Fibroblast of peridontal ligament (primary cell): ENCODE measurements around the gene DNAJC11.
"Not testable (repeated sequence)": the region's sequence is repeated elsewhere in the genome, so short reads cannot be mapped to it uniquely, and the experiment has no call there.

ENCODE experiments used
- DNase-seq: peaks from one replicate; pipeline ENCODE4 v3.0.0-alpha.2; 2010; ENCODE audit errors: extremely low read depth

The DNAJC11 gene

GRCh38 chr1:6652986-6653385, 48.6 kb downstream of the DNAJC11 start:
- DNase-seq: no peak

GRCh38 chr1:6651909-6652308, 49.7 kb downstream of the DNAJC11 start:
- no peak for DNase-seq

- DNase-seq: no peak
Measured at GRCh38 chr1:6648556-6648955, 53.1 kb downstream of the DNAJC11 start.

GRCh38 chr1:6646499-6647148, 55.0 kb downstream of the DNAJC11 start:
- DNase-seq: peak; percentile 69

- no peak for DNase-seq
Measured at GRCh38 chr1:6645018-6645417, 56.6 kb downstream of the DNAJC11 start.

- not testable (repeated sequence) for DNase-seq
Measured at GRCh38 chr1:6640867-6641266, 60.7 kb downstream of the DNAJC11 start.

GRCh38 chr1:6638226-6638625, 63.4 kb downstream of the DNAJC11 start:
- peak; percentile 91 for DNase-seq

GRCh38 chr1:6637770-6638169, 63.8 kb downstream of the DNAJC11 start:
- no peak for DNase-seq

- not testable (repeated sequence) for DNase-seq
Measured at GRCh38 chr1:6636778-6637177, 64.8 kb downstream of the DNAJC11 start.

- DNase-seq: peak; percentile 38
Measured at GRCh38 chr1:6635910-6636760, 65.5 kb downstream of the DNAJC11 start.

GRCh38 chr1:6635161-6635909, 66.3 kb downstream of the DNAJC11 start:
- no peak for DNase-seq

GRCh38 chr1:6634371-6635052, 67.1 kb downstream of the DNAJC11 start:
- no peak for DNase-seq

- DNase-seq: no peak
Measured at GRCh38 chr1:6632588-6633514, 68.8 kb downstream of the DNAJC11 start.

- no peak for DNase-seq
Measured at GRCh38 chr1:6631058-6631457, 70.6 kb downstream of the DNAJC11 start.

GRCh38 chr1:6630027-6630426, 71.6 kb downstream of the DNAJC11 start:
- no peak for DNase-seq

GRCh38 chr1:6628971-6629479, 72.6 kb downstream of the DNAJC11 start:
- no peak for DNase-seq

- DNase-seq: no peak
Measured at GRCh38 chr1:6627841-6628545, 73.6 kb downstream of the DNAJC11 start.

GRCh38 chr1:6627031-6627430, 74.6 kb downstream of the DNAJC11 start:
- no peak for DNase-seq

GRCh38 chr1:6625584-6626149, 75.9 kb downstream of the DNAJC11 start:
- peak; percentile 86 for DNase-seq
